ENCODE results near the gene RAB5B.

Gene RAB5B

DNA sequence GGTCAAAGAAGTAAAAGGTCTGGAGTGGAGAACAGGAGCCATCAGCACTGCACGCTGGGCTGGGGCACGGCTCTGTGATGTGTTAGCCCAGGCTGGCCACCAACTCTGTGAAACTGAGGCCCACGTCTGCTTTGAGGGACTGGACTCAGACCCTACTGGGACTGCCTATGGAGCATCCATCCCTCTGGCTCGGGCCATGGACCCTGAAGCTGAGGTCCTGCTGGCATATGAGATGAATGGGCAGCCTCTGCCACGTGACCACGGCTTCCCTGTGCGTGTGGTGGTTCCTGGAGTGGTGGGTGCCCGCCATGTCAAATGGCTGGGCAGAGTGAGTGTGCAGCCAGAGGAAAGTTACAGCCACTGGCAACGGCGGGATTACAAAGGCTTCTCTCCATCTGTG is 30.3 kb downstream of the RAB5B start:
- DNase-seq (ENCODE audit: low read depth): no peak
- TF ChIP-seq, protein P1, sequence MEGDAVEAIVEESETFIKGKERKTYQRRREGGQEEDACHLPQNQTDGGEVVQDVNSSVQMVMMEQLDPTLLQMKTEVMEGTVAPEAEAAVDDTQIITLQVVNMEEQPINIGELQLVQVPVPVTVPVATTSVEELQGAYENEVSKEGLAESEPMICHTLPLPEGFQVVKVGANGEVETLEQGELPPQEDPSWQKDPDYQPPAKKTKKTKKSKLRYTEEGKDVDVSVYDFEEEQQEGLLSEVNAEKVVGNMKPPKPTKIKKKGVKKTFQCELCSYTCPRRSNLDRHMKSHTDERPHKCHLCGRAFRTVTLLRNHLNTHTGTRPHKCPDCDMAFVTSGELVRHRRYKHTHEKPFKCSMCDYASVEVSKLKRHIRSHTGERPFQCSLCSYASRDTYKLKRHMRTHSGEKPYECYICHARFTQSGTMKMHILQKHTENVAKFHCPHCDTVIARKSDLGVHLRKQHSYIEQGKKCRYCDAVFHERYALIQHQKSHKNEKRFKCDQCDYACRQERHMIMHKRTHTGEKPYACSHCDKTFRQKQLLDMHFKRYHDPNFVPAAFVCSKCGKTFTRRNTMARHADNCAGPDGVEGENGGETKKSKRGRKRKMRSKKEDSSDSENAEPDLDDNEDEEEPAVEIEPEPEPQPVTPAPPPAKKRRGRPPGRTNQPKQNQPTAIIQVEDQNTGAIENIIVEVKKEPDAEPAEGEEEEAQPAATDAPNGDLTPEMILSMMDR (conservative IDR thresholded peaks at IDR 0.05; ENCODE audit: low read depth, low read length): no peak
- H3K4me3 ChIP-seq (ENCODE audit: low read depth, low read length): no peak overlapping the region

DNA sequence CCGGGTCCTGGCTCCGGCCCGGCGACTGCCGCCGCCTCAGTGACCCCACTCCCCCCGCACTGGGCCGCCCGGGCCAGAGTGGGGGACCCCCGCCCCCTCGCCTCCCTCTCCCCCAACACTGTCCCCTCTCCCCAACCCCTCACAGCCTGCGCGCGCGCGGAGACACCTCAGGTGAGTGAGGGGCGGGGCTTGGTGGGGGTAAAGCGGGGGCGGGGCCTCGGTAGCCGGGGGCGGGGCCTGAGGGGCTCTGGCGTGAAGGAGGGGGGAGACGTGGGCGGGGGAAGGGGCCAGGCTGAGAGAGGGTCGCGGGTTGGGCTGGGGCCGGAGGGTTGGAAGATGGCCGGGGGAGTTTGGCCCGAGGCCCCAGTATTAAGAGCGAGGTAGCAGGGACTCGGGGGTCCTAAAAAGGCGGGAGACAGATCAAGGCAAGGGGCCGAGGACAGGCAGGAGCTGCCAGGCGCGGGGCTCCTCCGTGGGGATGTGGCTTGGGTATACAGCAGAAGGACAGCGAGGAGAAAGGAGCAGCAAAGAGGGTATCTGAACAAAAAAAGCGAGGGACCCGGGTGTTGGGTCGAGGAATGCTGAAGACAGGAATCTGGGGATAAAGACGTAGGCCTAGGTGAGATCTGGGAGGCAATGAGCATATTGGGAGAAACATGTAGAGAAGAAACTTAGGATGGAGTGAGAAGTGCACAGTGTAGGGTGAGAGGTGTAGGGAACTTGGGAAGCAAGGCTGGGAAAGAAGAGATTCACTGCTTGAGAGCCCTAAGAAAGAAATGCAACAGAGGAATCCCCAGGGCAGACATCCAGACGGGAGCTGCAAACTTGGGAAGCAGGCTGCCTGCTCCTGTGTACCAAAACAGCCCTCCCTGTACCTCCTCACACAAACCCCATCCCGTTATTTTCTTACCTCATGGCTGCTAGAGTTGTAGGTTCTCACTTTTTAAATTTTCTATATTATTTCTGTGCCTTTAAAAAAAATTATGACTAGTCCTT is 34.0 kb downstream of the RAB5B start:
- H3K4me3 ChIP-seq (ENCODE audit: low read depth, low read length): peak overlapping the region; percentile 68
- TF ChIP-seq, protein P1 (conservative IDR thresholded peaks at IDR 0.05; ENCODE audit: low read depth, low read length): no peak
- DNase-seq (ENCODE audit: low read depth): peak; percentile 15

DNA sequence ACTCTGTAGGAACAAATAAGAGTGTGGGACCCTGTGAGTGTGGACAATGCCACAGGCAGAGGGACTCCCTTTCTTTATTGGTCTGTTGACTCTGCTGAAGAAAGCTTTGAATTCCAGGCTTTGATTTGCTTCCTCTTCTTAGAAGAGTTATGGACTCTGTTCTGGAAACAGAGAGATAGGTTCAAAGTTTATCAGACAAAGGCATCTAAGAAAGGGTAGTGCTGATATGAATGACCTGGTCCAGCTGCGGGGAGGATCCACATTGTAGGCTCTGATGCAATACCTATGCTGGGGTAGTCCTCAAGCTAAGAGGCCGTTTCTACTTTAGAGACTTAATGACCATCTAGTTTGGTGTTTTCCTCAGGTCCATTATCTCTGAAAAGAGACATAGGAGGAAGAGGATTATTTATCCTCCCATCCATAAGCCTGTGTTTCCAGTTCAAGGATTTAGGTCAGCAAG is 36.3 kb downstream of the RAB5B start:
- H3K4me3 ChIP-seq (ENCODE audit: low read depth, low read length): no peak overlapping the region
- no peak for DNase-seq (ENCODE audit: low read depth)
- TF ChIP-seq, protein P1 (conservative IDR thresholded peaks at IDR 0.05; ENCODE audit: low read depth, low read length): no peak

DNA sequence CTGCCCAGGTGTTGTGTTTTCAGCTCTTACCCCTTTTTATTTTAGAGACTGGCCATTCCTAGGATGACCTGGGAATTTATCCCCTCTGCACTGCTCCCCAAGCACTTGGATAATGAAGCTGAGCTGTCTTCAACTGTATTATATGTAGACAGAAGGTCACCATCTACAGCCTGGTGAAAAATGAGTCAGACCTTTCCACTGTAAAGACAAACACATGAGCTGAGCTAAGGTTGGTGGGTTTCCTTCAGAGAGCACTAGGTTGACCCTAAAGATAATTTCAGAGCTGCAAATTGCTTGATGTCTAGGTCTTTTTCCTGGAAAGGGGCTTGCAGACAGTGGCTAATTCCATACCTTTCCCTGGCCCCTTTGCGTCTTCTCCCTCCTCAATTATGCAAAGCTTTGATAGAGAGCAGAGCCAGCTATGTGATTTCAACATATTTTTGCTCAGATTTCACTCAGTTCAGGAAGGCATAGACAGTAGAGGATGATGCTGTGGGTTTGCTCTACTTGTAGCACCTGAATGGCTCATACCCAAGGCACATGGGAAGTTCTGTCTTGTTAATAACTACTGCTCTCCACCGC is 37.7 kb downstream of the RAB5B start:
- TF ChIP-seq, protein P1 (conservative IDR thresholded peaks at IDR 0.05; ENCODE audit: low read depth, low read length): no peak
- DNase-seq (ENCODE audit: low read depth): peak; percentile 58
- no peak overlapping the region for H3K4me3 ChIP-seq (ENCODE audit: low read depth, low read length)

DNA sequence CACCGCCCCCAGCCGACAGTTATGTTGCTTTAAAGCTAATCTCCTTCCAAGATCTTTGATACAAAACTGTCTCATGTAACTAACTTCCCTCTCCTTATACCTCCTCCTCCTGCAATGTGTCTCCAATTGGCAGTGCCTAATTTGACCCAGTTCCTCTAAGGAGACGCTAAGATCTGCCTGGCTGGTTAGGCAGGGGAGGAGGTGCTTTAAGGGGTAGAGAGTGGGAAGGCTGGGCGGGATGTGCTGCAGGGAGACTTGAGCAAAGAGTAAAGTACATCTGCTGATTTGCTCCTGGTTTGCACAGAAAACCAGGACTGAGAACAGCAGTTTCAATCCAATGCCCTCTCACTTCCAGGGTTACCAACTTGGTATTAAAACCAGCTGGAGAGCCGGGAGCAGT is 39.6 kb downstream of the RAB5B start:
- DNase-seq (ENCODE audit: low read depth): no peak
- H3K4me3 ChIP-seq (ENCODE audit: low read depth, low read length): no peak overlapping the region
- TF ChIP-seq, protein P1 (conservative IDR thresholded peaks at IDR 0.05; ENCODE audit: low read depth, low read length): no peak

DNA sequence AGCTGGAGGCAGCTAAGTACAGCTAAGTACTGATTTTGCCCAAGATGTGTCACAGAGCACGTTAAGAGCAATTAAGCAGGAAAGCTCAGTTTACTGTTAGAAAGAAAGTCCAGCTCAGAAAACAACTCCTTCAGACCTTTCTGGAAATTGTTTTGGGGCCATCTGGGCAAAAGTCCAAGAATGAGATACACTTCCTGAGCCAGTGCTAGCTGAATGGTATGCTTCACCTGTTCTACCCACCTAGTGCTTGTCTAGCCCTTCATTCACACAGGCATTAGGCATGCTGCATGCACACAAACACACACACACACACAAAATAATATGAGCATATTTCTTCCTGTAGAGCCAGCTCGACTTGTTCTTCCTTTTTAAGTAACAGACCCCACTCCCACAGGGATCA is 40.3 kb downstream of the RAB5B start:
- TF ChIP-seq, protein P1 (conservative IDR thresholded peaks at IDR 0.05; ENCODE audit: low read depth, low read length): no peak
- H3K4me3 ChIP-seq (ENCODE audit: low read depth, low read length): no peak overlapping the region
- peak; percentile 15 for DNase-seq (ENCODE audit: low read depth)

All from choroid plexus epithelial cell (primary cell).